Esophagus muscularis mucosa (tissue), 4 donors: ENCODE results near the gene DPEP2. TPM values are rescaled to one million over a fixed set of nuclear protein-coding genes. Genes with fewer than 3 reads are reported as not detected.
"Not testable (repeated sequence)": the region's sequence is repeated elsewhere in the genome, so short reads cannot be mapped to it uniquely, and the experiment has no call there.

Experiments
- DNase-seq: peaks from one replicate; pipeline ENCODE4 v3.0.0-alpha.2; 2017; ENCODE audit errors: extremely low spot score
- H3K27ac ChIP-seq, 4 donors: fragments of 200-600 bp; sonication (generic); replicated peaks in 1 of 4; 1 replicate in 3 of 4; 2 replicates in 1 of 4; pipeline ENCODE4 v1.5.1; 2016 to 2019; ENCODE audit warnings: mild to moderate bottlenecking in 1 of 4
- H3K27me3 ChIP-seq, 4 donors: fragments of 200-600 bp; sonication (generic); one replicate each; pipeline versions ENCODE4 v1.5.1 to v1.6.0; 2016 to 2019
- H3K36me3 ChIP-seq, 4 donors: fragments of 200-600 bp; sonication (generic); one replicate each; pipeline ENCODE4 v1.5.1; 2016 to 2019
- H3K4me1 ChIP-seq, 4 donors: fragments of 200-600 bp; sonication (generic); one replicate each; pipeline ENCODE4 v1.5.1; 2016 to 2019
- H3K4me3 ChIP-seq, 4 donors: fragments of 200-600 bp; sonication (generic); 1 replicate in 2 of 4; 2 replicates in 2 of 4; pipeline ENCODE4 v1.5.1; 2016 to 2019; ENCODE audit warnings: mild to moderate bottlenecking in 4 of 4, moderate library complexity in 1 of 4
- H3K9me3 ChIP-seq, 4 donors: fragments of 200-600 bp; sonication (generic); 1 replicate in 3 of 4; 2 replicates in 1 of 4; pipeline ENCODE4 v1.5.1; 2016 to 2019
- EP300 ChIP-seq: sonication (generic); formaldehyde crosslinking; IDR thresholded peaks from one replicate; pipeline ENCODE4 v1.6.1; 2017; ENCODE audit warnings: antibody characterized with exemption
- POLR2A ChIP-seq: fragments of 450-650 bp; IDR thresholded peaks from one replicate; pipeline ENCODE4 v1.6.1; 2017; ENCODE audit warnings: antibody characterized with exemption, moderate library complexity, mild to moderate bottlenecking, low read depth
- POLR2AphosphoS5 ChIP-seq, 2 donors: sonication (generic); formaldehyde crosslinking; IDR thresholded peaks; one replicate each; pipeline ENCODE4 v1.6.1; 2017; ENCODE audit warnings: antibody characterized with exemption in 2 of 2
- WGBS: methylation state at CpG from one replicate; pipeline ENCODE4 v1.1.5; 2018; 5-methylcytosine and 5-hydroxymethylcytosine counted together
- intact Hi-C: fragments of 100-400 bp; cut with DNase I; formaldehyde crosslinking; loops from one replicate; pipeline ENCODE4 v1.15.1; 2023
- total RNA-seq, 4 donors: library from RNA; depleted of rRNA; stranded (reverse); fragments of >200 nt; gene quantifications; one replicate each; pipeline versions ENCODE4 v1.1.0 to v1.2.1, GENCODE V29; 2016
- TF ChIP-seq, protein P1 (sequence below), 3 experiments: fragments of 200-600 bp in 2 of 3; fragments of 450-650 bp in 1 of 3; sonication (generic) in 2 of 3; IDR thresholded peaks; one replicate each; pipeline ENCODE4 v1.5.1; 2017 to 2019; ENCODE audit warnings: antibody characterized with exemption in 3 of 3, mild to moderate bottlenecking in 2 of 3, moderate library complexity in 1 of 3

Gene DPEP2, protein sequence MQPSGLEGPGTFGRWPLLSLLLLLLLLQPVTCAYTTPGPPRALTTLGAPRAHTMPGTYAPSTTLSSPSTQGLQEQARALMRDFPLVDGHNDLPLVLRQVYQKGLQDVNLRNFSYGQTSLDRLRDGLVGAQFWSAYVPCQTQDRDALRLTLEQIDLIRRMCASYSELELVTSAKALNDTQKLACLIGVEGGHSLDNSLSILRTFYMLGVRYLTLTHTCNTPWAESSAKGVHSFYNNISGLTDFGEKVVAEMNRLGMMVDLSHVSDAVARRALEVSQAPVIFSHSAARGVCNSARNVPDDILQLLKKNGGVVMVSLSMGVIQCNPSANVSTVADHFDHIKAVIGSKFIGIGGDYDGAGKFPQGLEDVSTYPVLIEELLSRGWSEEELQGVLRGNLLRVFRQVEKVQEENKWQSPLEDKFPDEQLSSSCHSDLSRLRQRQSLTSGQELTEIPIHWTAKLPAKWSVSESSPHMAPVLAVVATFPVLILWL
- total RNA-seq = 1 to 10 TPM; 1.4 to 5.5 (median 3.7) TPM

DNA sequence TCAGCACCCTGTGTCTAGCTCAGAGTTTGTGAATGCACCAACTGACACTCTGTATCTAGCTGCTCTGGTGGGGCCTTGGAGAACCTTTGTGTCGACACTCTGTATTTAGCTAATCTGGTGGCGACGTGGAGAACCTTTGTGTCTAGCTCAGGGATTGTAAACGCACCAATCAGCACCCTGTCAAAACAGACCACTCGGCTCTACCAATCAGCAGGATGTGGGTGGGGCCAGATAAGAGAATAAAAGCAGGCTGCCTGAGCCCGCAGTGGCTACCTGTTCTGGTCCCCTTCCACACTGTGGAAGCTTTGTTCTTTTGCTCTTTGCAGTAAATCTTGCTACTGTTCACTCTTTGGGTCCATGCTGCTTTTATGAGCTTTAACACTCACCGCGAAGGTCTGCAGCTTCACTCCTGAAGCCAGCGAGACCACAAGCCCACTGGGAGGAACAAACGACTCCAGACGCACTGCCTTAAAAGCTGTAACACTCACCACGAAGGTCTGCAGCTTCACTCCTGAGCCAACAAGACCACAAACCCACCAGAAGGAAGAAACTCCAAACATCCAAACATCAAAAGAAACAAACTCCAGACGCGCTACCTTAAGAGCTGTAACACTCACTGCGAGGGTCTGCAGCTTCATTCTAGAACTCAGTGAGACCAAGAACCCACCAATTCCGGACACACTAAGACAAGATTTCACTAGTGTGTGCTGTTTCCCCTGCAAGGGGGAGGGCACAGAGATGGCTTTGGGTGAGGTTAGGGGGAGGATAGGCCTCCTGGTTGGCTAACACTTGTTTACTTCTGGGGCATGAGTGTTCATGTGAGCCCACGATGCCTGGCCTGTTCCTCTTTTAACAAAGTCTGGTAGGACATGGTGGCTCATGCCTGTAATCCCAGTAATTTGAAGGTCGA is at the start of gene DPEP2:
Gene DPEP2 (minus strand): TSS at position 706 of the 910 bp plus-strand sequence. CDS start 6,272 bp downstream, outside the sequence.
- Histone ChIP-seq H3K4me3 (peak within 1 kb of the TSS in 1 of 4 donors; percentile 21), H3K4me1 (peaks cover 0 to 17% (median 4%) of the 10 kb centered on the region in 4 donors), H3K27ac (peak within 1 kb of the TSS in 2 of 4 donors; percentile 34 to 47)
- H3K9me3 ChIP-seq, intact Hi-C loops, H3K27me3 ChIP-seq, H3K36me3 ChIP-seq, DNase-seq: not testable (repeated sequence)
- peak in 1 of 2 donors; percentile 29 for TF ChIP-seq POLR2AphosphoS5 (IDR thresholded peaks at IDR 0.05)
- 72% methylated on average over 17 of the region's 18 CpGs for WGBS

DNA sequence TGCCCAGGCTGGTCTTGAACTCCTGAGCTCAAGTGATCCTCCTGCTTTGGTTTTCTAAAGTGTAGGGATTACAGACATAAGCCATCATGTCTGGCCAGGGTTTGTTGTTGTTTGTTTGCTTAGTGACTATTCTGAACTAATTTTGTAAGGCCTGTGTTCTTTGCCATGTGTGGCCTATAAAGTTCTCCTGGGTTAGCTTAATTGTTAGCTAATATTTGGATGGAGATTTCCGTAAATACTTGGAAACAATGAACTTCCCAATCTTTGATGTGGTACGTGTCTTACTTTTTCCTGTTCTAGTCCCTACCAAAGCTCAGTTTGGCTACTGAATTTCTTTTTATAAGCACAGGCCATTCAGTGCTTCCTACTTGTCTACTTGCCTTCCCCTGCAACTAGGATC is 48.7 kb upstream of the DPEP2 start:
- intact Hi-C loops = no loop called here
- no peak for DNase-seq
- Histone ChIP-seq H3K27ac (no peak overlapping the region), H3K4me3 (no peak overlapping the region), H3K4me1 (no peaks in the 10 kb centered on the region), H3K27me3 (no peaks in the 10 kb centered on the region), H3K9me3 (no peaks in the 10 kb centered on the region), H3K36me3 (peaks cover 1 to 62% (median 21%) of the 10 kb centered on the region in 4 donors)
- 75% methylated on average over 2 of the region's 2 CpGs for WGBS
- TF ChIP-seq POLR2AphosphoS5 (IDR thresholded peaks at IDR 0.05) (no peak), POLR2A (no peak), EP300 (no peak)
- TF ChIP-seq, protein P1, sequence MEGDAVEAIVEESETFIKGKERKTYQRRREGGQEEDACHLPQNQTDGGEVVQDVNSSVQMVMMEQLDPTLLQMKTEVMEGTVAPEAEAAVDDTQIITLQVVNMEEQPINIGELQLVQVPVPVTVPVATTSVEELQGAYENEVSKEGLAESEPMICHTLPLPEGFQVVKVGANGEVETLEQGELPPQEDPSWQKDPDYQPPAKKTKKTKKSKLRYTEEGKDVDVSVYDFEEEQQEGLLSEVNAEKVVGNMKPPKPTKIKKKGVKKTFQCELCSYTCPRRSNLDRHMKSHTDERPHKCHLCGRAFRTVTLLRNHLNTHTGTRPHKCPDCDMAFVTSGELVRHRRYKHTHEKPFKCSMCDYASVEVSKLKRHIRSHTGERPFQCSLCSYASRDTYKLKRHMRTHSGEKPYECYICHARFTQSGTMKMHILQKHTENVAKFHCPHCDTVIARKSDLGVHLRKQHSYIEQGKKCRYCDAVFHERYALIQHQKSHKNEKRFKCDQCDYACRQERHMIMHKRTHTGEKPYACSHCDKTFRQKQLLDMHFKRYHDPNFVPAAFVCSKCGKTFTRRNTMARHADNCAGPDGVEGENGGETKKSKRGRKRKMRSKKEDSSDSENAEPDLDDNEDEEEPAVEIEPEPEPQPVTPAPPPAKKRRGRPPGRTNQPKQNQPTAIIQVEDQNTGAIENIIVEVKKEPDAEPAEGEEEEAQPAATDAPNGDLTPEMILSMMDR (IDR thresholded peaks at IDR 0.05) = no peak

DNA sequence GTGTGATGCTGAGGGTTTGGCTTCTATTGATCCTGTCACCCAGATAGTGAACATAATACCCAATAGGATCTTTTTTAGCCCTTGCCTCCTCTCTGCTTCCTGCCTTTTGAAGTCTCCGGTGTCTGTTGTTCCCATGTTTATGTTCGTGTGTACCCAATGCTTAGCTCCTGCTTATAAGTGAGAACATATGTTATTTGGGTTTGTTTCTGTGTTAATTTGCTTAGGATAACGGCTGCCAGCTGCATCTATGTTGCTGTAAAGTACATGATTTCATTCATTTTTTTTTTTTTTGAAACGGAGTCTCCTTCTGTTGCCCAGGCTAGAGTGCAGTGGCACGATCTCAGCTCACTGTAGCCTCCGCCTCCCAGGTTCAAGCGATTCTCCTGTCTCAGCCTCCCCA is 46.8 kb upstream of the DPEP2 start:
- Histone ChIP-seq H3K4me3 (no peak overlapping the region), H3K4me1 (no peaks in the 10 kb centered on the region), H3K27me3 (no peaks in the 10 kb centered on the region), H3K27ac (no peak overlapping the region), H3K9me3 (no peaks in the 10 kb centered on the region), H3K36me3 (peaks cover 0 to 50% (median 13%) of the 10 kb centered on the region in 4 donors)
- TF ChIP-seq, protein P1 (IDR thresholded peaks at IDR 0.05) = no peak
- no peak for TF ChIP-seq EP300
- TF ChIP-seq POLR2AphosphoS5 (IDR thresholded peaks at IDR 0.05) = no peak
- no peak for TF ChIP-seq POLR2A
- 84% methylated on average over 7 of the region's 7 CpGs for WGBS
- intact Hi-C loops = no loop called here
- DNase-seq = no peak

DNA sequence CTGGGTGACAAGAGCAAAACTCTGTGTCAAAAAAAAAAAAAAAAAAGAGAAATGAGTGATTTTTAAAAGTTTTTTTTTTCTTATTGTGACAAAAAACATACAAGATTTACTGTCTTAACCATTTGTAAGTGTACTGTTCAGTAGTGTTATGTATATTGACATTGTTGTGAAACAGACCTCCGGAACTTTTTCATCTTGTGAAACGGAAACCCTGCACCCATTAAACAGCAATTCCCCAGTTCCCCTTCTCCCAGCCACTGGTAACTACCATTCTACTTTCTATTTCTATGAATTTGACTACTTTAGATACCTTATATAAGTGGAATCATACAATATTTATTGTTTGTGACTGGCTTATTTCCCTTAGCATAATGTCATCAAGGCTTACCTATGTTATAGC is 42.5 kb upstream of the DPEP2 start:
- WGBS = 81% methylated on average over 2 of the region's 2 CpGs
- Histone ChIP-seq H3K4me1 (peaks cover 0 to 10% (median 3%) of the 10 kb centered on the region in 4 donors), H3K27ac (no peak overlapping the region), H3K27me3 (no peaks in the 10 kb centered on the region), H3K36me3 (peaks cover 0 to 37% (median 10%) of the 10 kb centered on the region in 4 donors), H3K9me3 (no peaks in the 10 kb centered on the region), H3K4me3 (no peak overlapping the region)
- intact Hi-C loops = loop anchor here (5.0 kb wide), 3 partner anchors 49 to 224 kb away; partner anchors contain the start of gene NRN1L
- TF ChIP-seq, protein P1 (IDR thresholded peaks at IDR 0.05) = no peak
- no peak for TF ChIP-seq POLR2A
- no peak for TF ChIP-seq POLR2AphosphoS5 (IDR thresholded peaks at IDR 0.05)
- no peak for TF ChIP-seq EP300
- DNase-seq = no peak
